Kidney epithelial cell (primary cell): ENCODE measurements around the gene RAP1A. TPM values are rescaled to one million over a fixed set of nuclear protein-coding genes. Genes with fewer than 3 reads are reported as not detected.

Experiments used
- DNase-seq: peaks from one replicate; pipeline ENCODE4 v3.0.0-alpha.2; 2010; ENCODE audit warnings: low read depth
- H3K27me3 ChIP-seq: 2 replicates; pipeline ENCODE4 v1.6.0; 2011; ENCODE audit warnings: low read length; ENCODE audit not compliant: control insufficient read depth, insufficient read depth
- H3K36me3 ChIP-seq: 2 replicates; pipeline ENCODE4 v1.5.1; 2011; ENCODE audit warnings: low read length; ENCODE audit not compliant: control insufficient read depth, insufficient read depth
- H3K4me3 ChIP-seq: 2 replicates; pipeline ENCODE4 v1.5.1; 2011; ENCODE audit warnings: low read depth, mild to moderate bottlenecking, control low read depth, low read length
- total RNA-seq: library from RNA; depleted of rRNA; stranded (reverse); fragments of >200 nt; gene quantifications from 2 replicates; pipeline ENCODE4 v1.2.3, GENCODE V29; 2015
- TF ChIP-seq, protein P1 (sequence below): IDR thresholded peaks from 2 replicates; pipeline ENCODE4 v1.5.1; 2011; ENCODE audit warnings: mild to moderate bottlenecking, moderate library complexity, low read length, control low read depth, inconsistent platforms; ENCODE audit not compliant: insufficient read depth, poor library complexity, severe bottlenecking

Gene RAP1A
- total RNA-seq, 1 donor from 2014 or later, result 39.2 TPM

DNA sequence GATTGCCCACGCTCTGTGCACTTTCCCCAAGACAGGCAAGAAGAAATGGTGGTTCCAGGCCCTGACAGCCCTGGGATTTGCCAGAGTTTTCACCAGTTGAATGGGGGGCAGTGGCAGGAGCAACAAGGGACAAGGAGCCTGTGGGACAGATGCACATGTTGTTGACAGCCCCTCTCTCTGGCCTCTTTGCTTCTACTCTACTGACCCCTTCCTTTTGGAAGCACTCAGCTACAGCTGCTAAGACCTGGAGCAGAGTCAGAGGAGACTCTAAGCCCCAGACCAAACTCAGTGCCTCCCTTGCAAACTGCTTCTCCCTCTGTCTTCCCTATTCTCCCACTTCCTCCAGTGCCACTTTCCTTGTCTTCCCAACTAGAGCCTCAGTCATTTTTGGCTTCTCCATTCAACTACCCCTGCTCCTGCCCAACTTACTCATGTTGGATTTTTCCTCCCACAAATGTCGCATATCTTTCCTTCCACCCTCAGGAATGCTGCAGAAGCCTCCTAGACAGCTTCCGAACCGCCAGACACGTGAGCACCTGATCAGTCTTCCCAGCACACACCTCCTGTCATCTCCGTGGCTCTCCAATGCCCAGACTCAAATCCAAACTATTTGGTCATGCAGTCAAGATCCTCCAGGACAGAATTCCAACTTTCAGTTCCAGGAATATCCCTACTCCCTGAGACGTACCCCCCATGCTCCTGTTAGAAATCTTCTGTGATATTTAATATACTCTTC, 110.5 kb downstream of the RAP1A start:
- TF ChIP-seq, protein P1, sequence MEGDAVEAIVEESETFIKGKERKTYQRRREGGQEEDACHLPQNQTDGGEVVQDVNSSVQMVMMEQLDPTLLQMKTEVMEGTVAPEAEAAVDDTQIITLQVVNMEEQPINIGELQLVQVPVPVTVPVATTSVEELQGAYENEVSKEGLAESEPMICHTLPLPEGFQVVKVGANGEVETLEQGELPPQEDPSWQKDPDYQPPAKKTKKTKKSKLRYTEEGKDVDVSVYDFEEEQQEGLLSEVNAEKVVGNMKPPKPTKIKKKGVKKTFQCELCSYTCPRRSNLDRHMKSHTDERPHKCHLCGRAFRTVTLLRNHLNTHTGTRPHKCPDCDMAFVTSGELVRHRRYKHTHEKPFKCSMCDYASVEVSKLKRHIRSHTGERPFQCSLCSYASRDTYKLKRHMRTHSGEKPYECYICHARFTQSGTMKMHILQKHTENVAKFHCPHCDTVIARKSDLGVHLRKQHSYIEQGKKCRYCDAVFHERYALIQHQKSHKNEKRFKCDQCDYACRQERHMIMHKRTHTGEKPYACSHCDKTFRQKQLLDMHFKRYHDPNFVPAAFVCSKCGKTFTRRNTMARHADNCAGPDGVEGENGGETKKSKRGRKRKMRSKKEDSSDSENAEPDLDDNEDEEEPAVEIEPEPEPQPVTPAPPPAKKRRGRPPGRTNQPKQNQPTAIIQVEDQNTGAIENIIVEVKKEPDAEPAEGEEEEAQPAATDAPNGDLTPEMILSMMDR, result no peak
- Histone ChIP-seq H3K27me3 (no peaks in the 10 kb centered on the region), H3K36me3 (no peaks in the 10 kb centered on the region), H3K4me3 (no peak overlapping the region)
- no peak for DNase-seq

DNA sequence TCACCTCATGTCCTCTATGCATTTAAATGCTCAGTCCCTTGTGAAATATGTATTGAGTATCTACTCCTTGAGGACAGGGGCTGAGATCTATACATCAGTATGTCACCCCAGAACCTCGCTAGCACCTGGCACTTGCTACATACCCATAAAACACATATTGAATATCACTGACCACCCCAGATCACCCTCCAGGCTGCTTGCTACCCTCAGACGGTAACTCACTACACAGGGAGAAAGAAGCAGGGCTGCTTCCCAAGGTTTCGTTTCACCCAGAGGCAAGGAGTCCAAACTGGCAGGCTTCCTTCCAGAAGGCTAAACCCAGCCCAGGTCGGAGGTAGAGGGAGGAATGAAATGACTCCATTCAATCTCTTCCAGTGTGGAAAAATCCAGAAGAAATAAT, 111.1 kb downstream of the RAP1A start:
- H3K27me3 ChIP-seq, result no peaks in the 10 kb centered on the region
- DNase-seq, result no peak
- no peak overlapping the region for H3K4me3 ChIP-seq
- TF ChIP-seq, protein P1, result no peak
- no peaks in the 10 kb centered on the region for H3K36me3 ChIP-seq

DNA sequence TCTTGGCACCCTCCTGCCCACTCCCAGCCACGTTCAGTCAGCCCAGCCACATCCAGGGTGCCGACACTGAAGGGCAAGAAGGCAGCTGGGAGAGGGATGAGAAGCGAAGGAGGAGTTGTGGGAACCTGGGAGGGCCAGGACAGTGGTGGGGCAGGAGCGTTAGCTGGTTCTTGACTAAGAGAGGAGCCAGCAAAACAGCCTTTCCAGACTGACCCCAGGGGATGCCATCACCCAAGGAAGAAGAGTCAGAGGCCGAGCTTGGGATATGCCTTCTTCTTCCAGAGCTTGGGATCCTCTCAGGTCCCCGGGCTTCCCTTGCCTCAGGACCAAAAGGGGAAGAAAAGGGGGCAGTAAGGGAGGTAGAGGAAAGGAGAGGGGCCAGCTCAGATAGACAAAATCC, 112.4 kb downstream of the RAP1A start:
- Histone ChIP-seq H3K27me3 (no peaks in the 10 kb centered on the region), H3K36me3 (no peaks in the 10 kb centered on the region), H3K4me3 (no peak overlapping the region)
- no peak for DNase-seq
- TF ChIP-seq, protein P1, result no peak

DNA sequence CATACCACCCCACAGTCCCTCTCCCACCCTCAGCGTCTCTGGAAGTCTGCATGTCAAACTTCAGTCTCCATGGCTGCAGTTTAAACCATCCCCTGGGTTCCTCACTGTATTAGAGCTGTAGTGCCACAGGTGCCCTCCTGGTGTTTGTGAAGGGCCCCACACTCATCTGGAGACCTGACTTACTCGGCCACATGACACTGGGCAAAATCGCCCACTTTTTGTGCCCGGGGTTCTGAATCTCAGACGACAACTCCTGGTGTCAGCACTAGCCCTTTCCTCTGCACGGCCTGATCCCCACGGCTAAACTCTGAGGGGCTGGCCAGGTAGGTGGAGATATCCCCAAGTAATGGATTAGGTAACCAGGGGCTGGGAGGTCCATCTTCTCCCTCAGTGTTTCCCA, 113.1 kb downstream of the RAP1A start:
- no peak for DNase-seq
- TF ChIP-seq, protein P1, result no peak
- Histone ChIP-seq H3K4me3 (no peak overlapping the region), H3K36me3 (no peaks in the 10 kb centered on the region), H3K27me3 (peaks cover 2% of the 10 kb centered on the region)

DNA sequence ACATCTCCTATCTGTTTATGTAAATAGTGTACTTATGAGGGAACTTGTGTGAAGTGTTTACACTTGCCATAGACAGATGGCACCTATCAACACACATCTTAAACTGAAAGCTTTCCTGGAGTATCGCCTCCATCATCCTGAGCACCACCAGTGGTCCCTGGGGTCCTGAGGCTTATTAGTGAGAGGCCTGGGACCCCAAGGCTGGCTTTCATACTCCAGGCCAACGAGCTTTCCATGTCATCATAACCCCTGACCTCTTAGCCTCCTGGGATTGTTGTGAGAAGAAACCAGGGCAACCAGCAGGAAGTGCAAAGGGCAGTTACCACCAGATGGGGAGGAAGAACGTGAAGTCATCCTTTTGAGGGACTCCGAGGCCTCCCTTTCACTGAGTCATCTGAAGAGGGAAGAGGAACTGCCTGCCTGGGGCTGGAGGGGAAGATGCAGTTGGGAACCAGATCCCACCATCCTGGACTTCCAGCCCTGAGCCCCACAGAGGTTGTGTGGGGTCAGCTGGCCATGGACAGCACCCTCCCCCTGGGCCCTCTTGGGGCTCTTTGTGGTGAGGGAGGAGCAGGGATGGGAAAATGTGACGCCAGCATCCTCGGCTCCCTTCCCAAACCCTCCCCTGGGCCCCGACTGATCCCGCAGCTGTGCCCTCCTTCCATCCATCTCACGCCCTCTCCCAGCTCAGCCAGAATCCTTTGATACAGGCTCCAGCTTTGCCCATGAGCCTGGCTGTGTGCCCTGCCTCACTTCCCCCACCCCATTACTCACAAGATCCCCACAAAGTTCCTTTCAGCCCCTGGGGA, 113.8 kb downstream of the RAP1A start:
- H3K27me3 ChIP-seq, result peaks cover 2% of the 10 kb centered on the region
- H3K4me3 ChIP-seq, result no peak overlapping the region
- DNase-seq, result no peak
- H3K36me3 ChIP-seq, result no peaks in the 10 kb centered on the region
- TF ChIP-seq, protein P1, result no peak
